ENCODE measurements around the gene RNF214. TPM values are rescaled to one million over a fixed set of nuclear protein-coding genes. Genes with fewer than 3 reads are reported as not detected.

Gene RNF214
- total and polyA plus RNA-seq, 2 of the 13 experiments (the other 11 are each of a cell fraction or from before 2014, with no cell fraction given), result 10.7 to 12.6 TPM

DNA sequence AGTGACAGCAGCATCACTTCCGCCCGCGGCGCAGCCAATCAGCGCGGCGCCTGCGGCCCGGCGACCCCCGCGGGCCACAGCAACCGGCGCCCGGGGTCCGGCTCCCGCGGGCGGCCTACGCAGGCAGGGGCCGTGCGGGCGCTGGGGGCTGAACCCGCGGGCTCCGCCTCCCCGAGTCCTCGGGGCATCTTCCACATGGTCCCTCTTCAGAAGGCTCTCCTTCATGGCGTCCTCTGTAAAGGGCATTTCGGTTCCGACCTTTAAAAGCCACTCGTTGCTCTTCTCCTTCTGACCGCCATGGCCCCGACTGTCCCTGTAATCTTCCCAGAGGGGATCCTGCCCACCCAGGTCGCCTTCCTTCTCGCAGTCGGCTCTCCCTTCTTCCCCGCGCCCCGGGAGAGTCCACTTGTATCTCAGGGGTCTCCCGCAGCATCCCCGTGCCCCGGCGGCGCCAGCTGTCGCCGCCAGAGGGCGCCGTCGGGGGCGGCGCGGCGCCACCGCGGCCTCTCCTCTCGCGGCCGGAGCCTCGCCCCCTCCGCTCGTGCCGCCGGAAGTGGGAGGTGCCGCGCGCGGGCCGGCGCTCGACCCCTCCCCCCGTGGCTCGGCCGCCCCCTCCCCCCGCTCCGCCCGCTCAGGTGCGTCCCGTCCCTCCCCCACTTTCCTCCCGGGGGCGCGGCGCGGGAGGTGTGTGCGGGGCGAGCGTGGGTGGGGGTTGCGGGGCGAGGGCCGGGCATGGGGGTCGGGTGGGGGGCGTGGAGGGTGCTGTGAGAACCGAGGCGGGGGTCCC, at the start of gene RNF214 (continued):
- TF ChIP-seq HOXA3 (CRISPR knock-in tag; IDR thresholded peaks at IDR 0.05), result peak; percentile 51
- peak; percentile 49; the same call in 1 of the 2 replicates for TF ChIP-seq STAG1 (CRISPR knock-in tag; IDR thresholded peaks at IDR 0.05)
- TF ChIP-seq CBX1 (IDR thresholded peaks at IDR 0.05; ENCODE audit: low read depth), result no peak
- 0 out of 2 replicates have a peak, but pooled peaks have one; percentile 9 for TF ChIP-seq KAT8 (CRISPR knock-in tag; IDR thresholded peaks at IDR 0.05)
- TF ChIP-seq, protein P1, sequence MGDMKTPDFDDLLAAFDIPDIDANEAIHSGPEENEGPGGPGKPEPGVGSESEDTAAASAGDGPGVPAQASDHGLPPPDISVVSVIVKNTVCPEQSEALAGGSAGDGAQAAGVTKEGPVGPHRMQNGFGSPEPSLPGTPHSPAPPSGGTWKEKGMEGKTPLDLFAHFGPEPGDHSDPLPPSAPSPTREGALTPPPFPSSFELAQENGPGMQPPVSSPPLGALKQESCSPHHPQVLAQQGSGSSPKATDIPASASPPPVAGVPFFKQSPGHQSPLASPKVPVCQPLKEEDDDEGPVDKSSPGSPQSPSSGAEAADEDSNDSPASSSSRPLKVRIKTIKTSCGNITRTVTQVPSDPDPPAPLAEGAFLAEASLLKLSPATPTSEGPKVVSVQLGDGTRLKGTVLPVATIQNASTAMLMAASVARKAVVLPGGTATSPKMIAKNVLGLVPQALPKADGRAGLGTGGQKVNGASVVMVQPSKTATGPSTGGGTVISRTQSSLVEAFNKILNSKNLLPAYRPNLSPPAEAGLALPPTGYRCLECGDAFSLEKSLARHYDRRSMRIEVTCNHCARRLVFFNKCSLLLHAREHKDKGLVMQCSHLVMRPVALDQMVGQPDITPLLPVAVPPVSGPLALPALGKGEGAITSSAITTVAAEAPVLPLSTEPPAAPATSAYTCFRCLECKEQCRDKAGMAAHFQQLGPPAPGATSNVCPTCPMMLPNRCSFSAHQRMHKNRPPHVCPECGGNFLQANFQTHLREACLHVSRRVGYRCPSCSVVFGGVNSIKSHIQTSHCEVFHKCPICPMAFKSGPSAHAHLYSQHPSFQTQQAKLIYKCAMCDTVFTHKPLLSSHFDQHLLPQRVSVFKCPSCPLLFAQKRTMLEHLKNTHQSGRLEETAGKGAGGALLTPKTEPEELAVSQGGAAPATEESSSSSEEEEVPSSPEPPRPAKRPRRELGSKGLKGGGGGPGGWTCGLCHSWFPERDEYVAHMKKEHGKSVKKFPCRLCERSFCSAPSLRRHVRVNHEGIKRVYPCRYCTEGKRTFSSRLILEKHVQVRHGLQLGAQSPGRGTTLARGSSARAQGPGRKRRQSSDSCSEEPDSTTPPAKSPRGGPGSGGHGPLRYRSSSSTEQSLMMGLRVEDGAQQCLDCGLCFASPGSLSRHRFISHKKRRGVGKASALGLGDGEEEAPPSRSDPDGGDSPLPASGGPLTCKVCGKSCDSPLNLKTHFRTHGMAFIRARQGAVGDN (CRISPR knock-in tag; IDR thresholded peaks at IDR 0.05), result peak; percentile 50
- TF ChIP-seq ZNF891 (CRISPR knock-in tag; IDR thresholded peaks at IDR 0.05), result no peak
- TF ChIP-seq ZBTB7B (CRISPR knock-in tag; IDR thresholded peaks at IDR 0.05), result peak; percentile 79; the same call in 1 of the 2 replicates
- TF ChIP-seq, protein P2, sequence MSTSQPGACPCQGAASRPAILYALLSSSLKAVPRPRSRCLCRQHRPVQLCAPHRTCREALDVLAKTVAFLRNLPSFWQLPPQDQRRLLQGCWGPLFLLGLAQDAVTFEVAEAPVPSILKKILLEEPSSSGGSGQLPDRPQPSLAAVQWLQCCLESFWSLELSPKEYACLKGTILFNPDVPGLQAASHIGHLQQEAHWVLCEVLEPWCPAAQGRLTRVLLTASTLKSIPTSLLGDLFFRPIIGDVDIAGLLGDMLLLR (CRISPR knock-in tag; IDR thresholded peaks at IDR 0.05), result 0 out of 2 replicates have a peak, but pooled peaks have one; percentile 24
- peak; percentile 61 for TF ChIP-seq XRCC5 (optimal IDR thresholded peaks at IDR 0.05; ENCODE audit: low read length)
- TF ChIP-seq, protein P3, sequence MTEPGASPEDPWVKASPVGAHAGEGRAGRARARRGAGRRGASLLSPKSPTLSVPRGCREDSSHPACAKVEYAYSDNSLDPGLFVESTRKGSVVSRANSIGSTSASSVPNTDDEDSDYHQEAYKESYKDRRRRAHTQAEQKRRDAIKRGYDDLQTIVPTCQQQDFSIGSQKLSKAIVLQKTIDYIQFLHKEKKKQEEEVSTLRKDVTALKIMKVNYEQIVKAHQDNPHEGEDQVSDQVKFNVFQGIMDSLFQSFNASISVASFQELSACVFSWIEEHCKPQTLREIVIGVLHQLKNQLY (CRISPR knock-in tag; IDR thresholded peaks at IDR 0.05), result no peak
- 0 out of 2 replicates have a peak, but pooled peaks have one; percentile 44 for TF ChIP-seq HOXD1 (CRISPR knock-in tag; IDR thresholded peaks at IDR 0.05)
- peak; percentile 87 for TF ChIP-seq GABPB1 (CRISPR knock-in tag; IDR thresholded peaks at IDR 0.05)
- TF ChIP-seq SP140L (CRISPR knock-in tag; IDR thresholded peaks at IDR 0.05; ENCODE audit: borderline replicate concordance), result no peak
- TF ChIP-seq ZMAT3 (CRISPR knock-in tag; conservative IDR thresholded peaks at IDR 0.05), result 0 out of 2 replicates have a peak, but pooled peaks have one; percentile 19
- 0 out of 2 replicates have a peak, but pooled peaks have one; percentile 30 for TF ChIP-seq ZNF329 (CRISPR knock-in tag; IDR thresholded peaks at IDR 0.05; ENCODE audit: low read depth)
- peak; percentile 49; the same call in 1 of the 2 replicates for TF ChIP-seq CBFB (CRISPR knock-in tag; IDR thresholded peaks at IDR 0.05)
- no peak for TF ChIP-seq ZNF569 (CRISPR knock-in tag; IDR thresholded peaks at IDR 0.05; ENCODE audit: borderline replicate concordance)
- peak; percentile 27; the same call in 1 of the 2 replicates for TF ChIP-seq NR2C2 (CRISPR knock-in tag; IDR thresholded peaks at IDR 0.05; ENCODE audit: borderline replicate concordance)
- TF ChIP-seq ZNF841 (CRISPR knock-in tag; IDR thresholded peaks at IDR 0.05; ENCODE audit: borderline replicate concordance), result no peak
- peak; percentile 83 for TF ChIP-seq RAD21 (CRISPR knock-in tag; IDR thresholded peaks at IDR 0.05)
- TF ChIP-seq AGO1 (IDR thresholded peaks at IDR 0.05; ENCODE audit: low read depth, low read length, poor library complexity, severe bottlenecking), result peak; percentile 54
- peak; percentile 64; the same call in 2 of the 3 replicates for TF ChIP-seq MXI1 (IDR thresholded peaks at IDR 0.05; ENCODE audit: borderline replicate concordance, low read depth, low read length)
- 0 out of 2 replicates have a peak, but pooled peaks have one; percentile 51 for TF ChIP-seq ZFAT (CRISPR knock-in tag; conservative IDR thresholded peaks at IDR 0.05)
- TF ChIP-seq ZNF691 (CRISPR knock-in tag; IDR thresholded peaks at IDR 0.05; ENCODE audit: borderline replicate concordance, low read depth), result no peak

All from HepG2 (cell line).